ENCODE results near the gene EVL.
"Not testable (repeated sequence)": the region's sequence is repeated elsewhere in the genome, so short reads cannot be mapped to it uniquely, and the experiment has no call there.

Gene EVL

DNA sequence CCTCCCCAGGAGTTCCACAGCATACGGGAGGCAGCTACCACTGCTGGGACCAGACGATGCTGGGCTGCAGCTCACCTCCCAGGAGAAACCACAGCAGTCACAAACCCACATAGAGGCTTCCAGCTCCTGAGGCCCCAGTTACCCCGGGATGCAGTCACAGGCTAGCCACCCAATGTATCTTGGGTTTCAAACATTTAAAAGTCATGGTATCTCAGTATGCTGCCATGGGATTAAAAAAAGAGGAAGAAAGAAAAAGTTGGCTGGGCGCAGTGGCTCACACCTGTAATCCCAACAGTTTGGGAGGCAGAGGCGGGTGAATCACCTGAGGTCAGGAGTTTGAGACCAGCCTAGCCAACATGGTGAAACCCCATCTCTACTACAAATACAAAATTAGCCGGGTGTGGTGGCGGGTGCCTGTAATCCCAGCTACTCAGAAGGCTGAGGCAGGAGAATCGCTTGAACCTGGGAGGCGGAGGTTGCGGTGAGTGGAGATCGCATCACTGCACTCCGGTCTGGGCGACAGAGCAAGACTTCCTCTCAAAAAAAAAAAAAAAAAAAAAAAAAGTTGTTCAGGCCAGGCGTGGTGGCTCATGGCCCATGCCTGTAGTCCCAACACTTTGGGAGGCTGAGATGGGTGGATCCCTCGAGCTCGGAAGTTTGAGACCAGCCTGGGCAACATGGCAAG lies 92.5 kb downstream of the EVL start:
- H3K4me3 ChIP-seq (ENCODE audit: low read depth, low read length); H2AFZ ChIP-seq (ENCODE audit: low read length, unreplicated experiment); H3K79me2 ChIP-seq (ENCODE audit: control insufficient read depth, insufficient read depth, low read length, unreplicated experiment); H3K4me1 ChIP-seq (ENCODE audit: control insufficient read depth, insufficient read depth, low read length, unreplicated experiment); H3K27ac ChIP-seq (ENCODE audit: low read depth, low read length); H3K36me3 ChIP-seq (ENCODE audit: insufficient read depth, low read length): not testable (repeated sequence)
- H3K27me3 ChIP-seq (ENCODE audit: insufficient read depth, low read length), result peaks cover 24% of the 10 kb centered on the region

DNA sequence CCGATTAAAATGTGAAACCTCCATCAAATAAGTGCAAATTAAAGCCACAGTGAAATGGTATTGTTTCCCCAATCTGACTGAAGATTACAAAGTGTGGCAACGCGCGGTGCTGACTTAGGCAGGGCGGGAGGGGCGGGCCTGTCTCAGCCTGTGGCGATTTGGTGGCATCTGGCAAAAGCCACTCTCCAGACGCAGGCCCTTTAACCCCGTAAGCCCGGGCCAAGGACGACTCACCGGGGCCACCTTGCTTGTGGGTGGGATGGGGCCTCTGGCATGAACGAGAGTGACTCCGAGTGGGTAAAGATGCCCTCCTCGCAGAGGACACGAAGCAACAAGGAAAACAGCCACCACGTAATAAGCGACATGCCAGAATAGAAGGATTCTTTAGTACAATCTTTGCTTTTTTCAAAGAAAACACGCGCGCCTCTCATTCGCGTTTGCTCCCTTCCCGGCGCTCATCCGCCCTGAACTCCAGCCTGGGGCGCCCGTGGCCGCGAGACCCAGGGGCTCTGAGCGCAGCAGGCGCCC lies 93.4 kb downstream of the EVL start:
- H3K36me3 ChIP-seq (ENCODE audit: insufficient read depth, low read length), result no peaks in the 10 kb centered on the region
- no peaks in the 10 kb centered on the region for H3K4me1 ChIP-seq (ENCODE audit: control insufficient read depth, insufficient read depth, low read length, unreplicated experiment)
- H3K79me2 ChIP-seq (ENCODE audit: control insufficient read depth, insufficient read depth, low read length, unreplicated experiment), result no peaks in the 10 kb centered on the region
- H3K27ac ChIP-seq (ENCODE audit: low read depth, low read length), result no peak overlapping the region
- peaks cover 24% of the 10 kb centered on the region for H3K27me3 ChIP-seq (ENCODE audit: insufficient read depth, low read length)
- H3K4me3 ChIP-seq (ENCODE audit: low read depth, low read length), result peak overlapping the region; percentile 65
- H2AFZ ChIP-seq (ENCODE audit: low read length, unreplicated experiment), result peak overlapping the region; percentile 56

DNA sequence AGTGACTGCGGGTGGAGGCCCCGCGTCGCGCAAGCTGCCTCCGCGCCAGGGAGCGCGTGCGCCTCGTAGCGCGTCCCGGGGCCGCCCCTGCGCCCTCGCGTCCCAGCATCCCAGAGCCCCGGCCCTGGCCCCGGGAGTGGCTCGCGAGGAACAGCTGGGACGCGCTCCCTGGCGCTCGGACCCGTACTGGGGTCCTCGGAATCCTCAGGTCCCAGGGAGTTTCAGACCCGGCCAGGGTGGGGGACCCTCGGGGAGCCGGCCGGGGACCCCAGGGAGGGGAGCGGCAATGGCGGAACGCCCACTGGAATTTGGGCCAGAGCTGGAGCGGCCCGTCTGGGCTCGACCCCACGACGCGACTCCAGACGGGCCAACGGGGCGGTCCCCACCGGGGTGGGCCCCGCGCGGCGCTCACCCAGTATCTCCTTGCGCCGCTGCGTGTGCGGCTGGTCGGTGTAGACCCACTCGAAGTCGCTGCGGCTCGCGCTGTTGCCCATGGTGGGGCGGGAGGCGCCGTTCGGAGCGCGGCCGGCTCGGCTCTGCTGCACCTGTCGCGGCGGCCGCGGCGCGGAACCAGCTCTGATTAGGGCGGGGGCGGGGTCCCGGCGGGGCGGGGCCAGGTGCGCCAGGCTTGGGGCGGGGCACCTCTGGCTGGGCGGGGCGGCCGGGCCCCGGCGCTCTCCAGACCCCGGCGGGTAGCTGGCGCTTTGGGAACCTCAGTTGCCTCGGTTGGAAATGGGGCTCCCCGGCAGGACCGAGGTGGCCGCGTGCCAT lies 94.1 kb downstream of the EVL start, which contains the start of gene DEGS2:
Gene DEGS2 (minus strand): TSS at position 552 of the 771 bp plus-strand sequence. CDS start 58 bp downstream, at position 494.
- H3K4me3 ChIP-seq (ENCODE audit: low read depth, low read length), result peak within 1 kb of the TSS; percentile 65
- peak within 1 kb of the TSS; percentile 56 for H2AFZ ChIP-seq (ENCODE audit: low read length, unreplicated experiment)
- H3K36me3 ChIP-seq (ENCODE audit: insufficient read depth, low read length), result no peaks in the 10 kb centered on the region
- H3K4me1 ChIP-seq (ENCODE audit: control insufficient read depth, insufficient read depth, low read length, unreplicated experiment), result no peaks in the 10 kb centered on the region
- no peak within 1 kb of the TSS for H3K27ac ChIP-seq (ENCODE audit: low read depth, low read length)
- H3K79me2 ChIP-seq (ENCODE audit: control insufficient read depth, insufficient read depth, low read length, unreplicated experiment), result no peaks in the 10 kb centered on the region
- H3K27me3 ChIP-seq (ENCODE audit: insufficient read depth, low read length), result peaks cover 24% of the 10 kb centered on the region

DNA sequence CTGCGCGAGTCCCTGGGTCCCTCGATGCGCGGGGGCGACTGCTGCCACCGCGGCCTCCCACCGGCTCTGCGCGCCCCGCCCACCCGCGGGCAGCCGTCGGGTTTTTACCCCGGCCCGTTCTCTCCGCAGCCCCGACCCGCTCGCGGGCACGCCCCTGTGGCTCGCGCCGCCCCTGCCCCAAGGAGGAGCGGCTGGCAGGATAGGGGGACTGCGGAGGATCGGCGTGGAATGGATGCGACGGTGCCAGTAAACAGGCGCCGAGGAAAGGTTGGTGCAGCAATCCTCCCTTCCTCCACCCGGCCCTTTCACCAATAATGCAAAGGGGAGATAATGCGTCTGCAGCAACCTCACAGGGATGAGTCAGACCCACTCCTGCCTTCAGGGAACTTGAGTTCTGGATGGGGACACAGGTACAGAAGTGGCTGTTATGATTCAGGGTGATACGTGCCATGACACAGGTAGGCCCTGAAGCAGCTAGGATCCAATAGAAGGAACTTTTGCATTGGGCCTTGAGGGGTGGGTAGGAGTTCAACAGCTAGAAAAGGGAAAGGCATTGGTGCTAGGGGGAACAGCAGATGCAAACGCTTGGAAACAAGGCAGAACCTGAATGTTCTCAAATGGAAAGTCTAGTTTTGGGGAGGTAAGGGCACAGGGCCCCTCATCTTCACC lies 94.8 kb downstream of the EVL start:
- peaks cover 24% of the 10 kb centered on the region for H3K27me3 ChIP-seq (ENCODE audit: insufficient read depth, low read length)
- H3K27ac ChIP-seq (ENCODE audit: low read depth, low read length), result no peak overlapping the region
- H3K79me2 ChIP-seq (ENCODE audit: control insufficient read depth, insufficient read depth, low read length, unreplicated experiment), result no peaks in the 10 kb centered on the region
- H2AFZ ChIP-seq (ENCODE audit: low read length, unreplicated experiment), result no peak overlapping the region
- peak overlapping the region; percentile 65; the same call in 1 of the 2 replicates for H3K4me3 ChIP-seq (ENCODE audit: low read depth, low read length)
- H3K36me3 ChIP-seq (ENCODE audit: insufficient read depth, low read length), result no peaks in the 10 kb centered on the region
- no peaks in the 10 kb centered on the region for H3K4me1 ChIP-seq (ENCODE audit: control insufficient read depth, insufficient read depth, low read length, unreplicated experiment)

DNA sequence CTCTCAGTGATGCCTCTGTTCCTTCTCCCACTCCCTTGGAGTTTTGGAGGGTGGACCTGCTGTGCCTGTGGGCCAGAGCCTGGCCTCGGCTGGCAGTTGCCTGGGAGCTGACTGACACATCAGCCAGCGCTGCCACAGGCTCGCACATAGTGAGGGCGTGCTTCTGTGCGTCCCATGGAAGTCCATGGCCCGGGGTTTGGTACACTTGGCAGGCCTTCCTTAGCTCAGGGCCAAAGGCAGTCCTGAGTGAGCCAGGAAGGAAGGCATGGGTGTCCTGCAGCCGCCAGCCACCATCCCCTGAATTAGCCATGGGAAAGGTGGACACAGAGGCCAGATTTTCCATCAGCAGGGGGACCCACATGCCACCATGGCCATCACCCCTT lies 95.3 kb downstream of the EVL start:
- no peak overlapping the region for H2AFZ ChIP-seq (ENCODE audit: low read length, unreplicated experiment)
- H3K4me3 ChIP-seq (ENCODE audit: low read depth, low read length), result no peak overlapping the region
- no peak overlapping the region for H3K27ac ChIP-seq (ENCODE audit: low read depth, low read length)
- H3K79me2 ChIP-seq (ENCODE audit: control insufficient read depth, insufficient read depth, low read length, unreplicated experiment), result no peaks in the 10 kb centered on the region
- no peaks in the 10 kb centered on the region for H3K4me1 ChIP-seq (ENCODE audit: control insufficient read depth, insufficient read depth, low read length, unreplicated experiment)
- H3K27me3 ChIP-seq (ENCODE audit: insufficient read depth, low read length), result peaks cover 24% of the 10 kb centered on the region
- H3K36me3 ChIP-seq (ENCODE audit: insufficient read depth, low read length), result no peaks in the 10 kb centered on the region

DNA sequence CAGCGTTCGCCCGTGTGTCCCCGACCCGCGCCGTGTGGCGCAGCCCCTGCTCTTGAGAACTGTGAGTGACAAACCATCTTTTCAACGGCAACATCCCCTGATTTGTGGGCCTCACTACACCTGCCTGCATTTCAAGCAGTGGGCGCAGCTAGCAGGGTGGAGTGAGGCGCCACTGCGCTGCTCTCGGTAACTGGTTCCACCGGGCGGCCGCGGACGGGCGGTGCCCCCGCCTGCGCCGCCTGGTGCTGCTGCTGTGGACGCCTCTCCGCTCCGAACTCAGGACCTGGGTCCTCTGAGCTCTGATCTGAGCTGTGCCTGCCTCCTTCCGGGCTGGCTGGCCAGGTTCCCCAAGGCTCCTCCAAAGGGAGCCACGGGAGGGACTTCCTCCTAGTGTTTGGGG lies 100.2 kb downstream of the EVL start:
- no peak overlapping the region for H2AFZ ChIP-seq (ENCODE audit: low read length, unreplicated experiment)
- H3K27me3 ChIP-seq (ENCODE audit: insufficient read depth, low read length), result peaks cover 10% of the 10 kb centered on the region
- H3K4me1 ChIP-seq (ENCODE audit: control insufficient read depth, insufficient read depth, low read length, unreplicated experiment), result no peaks in the 10 kb centered on the region
- no peaks in the 10 kb centered on the region for H3K36me3 ChIP-seq (ENCODE audit: insufficient read depth, low read length)
- H3K27ac ChIP-seq (ENCODE audit: low read depth, low read length), result no peak overlapping the region
- no peak overlapping the region for H3K4me3 ChIP-seq (ENCODE audit: low read depth, low read length)
- no peaks in the 10 kb centered on the region for H3K79me2 ChIP-seq (ENCODE audit: control insufficient read depth, insufficient read depth, low read length, unreplicated experiment)

DNA sequence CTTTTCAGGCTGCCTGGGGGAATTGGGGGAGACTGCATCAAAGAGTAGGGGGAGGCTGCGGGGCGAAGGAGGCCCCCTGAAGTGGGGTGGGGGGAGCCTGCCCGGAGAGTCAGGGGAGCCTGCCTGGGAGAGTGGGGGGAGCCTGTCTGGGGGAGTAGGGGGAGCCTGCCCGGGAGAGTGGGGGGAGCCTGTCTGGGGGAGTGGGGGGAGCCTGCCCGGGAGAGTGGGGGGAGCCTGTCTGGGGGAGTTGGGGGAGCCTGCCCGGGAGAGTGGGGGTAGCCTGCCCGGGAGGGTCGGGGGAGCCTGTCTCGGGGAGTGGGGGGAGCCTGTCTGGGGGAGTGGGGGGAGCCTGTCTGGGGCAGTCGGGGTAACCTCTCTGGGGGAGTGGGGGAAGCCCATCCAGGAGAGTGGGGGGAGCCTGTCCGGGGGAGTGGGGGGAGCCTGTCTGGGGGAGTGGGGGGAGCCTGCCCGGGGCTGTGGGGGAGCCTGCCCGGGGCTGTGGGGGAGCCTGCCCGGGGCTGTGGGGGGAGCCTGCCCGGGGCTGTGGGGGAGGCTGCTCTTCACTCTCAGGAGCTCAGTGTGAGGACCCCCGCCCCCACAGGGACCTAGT lies 100.7 kb downstream of the EVL start:
- peak overlapping the region; percentile 61 for H3K4me3 ChIP-seq (ENCODE audit: low read depth, low read length)
- H2AFZ ChIP-seq (ENCODE audit: low read length, unreplicated experiment), result no peak overlapping the region

DNA sequence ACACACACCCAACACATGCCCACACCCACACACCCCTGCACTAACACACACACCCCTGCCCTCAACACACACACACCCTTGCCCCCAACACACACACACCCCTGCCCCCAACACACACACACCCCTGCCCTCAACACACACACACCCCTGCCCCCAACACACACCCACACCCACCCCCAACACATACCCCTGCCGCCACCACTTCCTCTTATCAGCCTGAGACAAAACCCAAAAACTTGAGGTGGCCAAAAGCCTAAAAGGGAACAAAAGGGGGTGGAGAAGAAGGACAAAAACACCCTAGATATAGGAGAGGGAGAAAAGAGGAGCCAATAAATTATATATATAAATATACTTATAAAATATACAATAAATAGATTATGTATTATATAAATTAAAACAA lies 103.3 kb downstream of the EVL start:
- no peaks in the 10 kb centered on the region for H3K79me2 ChIP-seq (ENCODE audit: control insufficient read depth, insufficient read depth, low read length, unreplicated experiment)
- H3K27me3 ChIP-seq (ENCODE audit: insufficient read depth, low read length), result 0 out of 2 replicates have a peak, but pooled peaks cover 5% of the 10 kb centered on the region
- H3K36me3 ChIP-seq (ENCODE audit: insufficient read depth, low read length), result no peaks in the 10 kb centered on the region
- no peak overlapping the region for H2AFZ ChIP-seq (ENCODE audit: low read length, unreplicated experiment)
- no peak overlapping the region for H3K27ac ChIP-seq (ENCODE audit: low read depth, low read length)
- H3K4me1 ChIP-seq (ENCODE audit: control insufficient read depth, insufficient read depth, low read length, unreplicated experiment), result no peaks in the 10 kb centered on the region
- H3K4me3 ChIP-seq (ENCODE audit: low read depth, low read length), result no peak overlapping the region

More for the DNA sequence above, 100.7 kb downstream of the EVL start:
- Histone ChIP-seq H3K79me2 (ENCODE audit: control insufficient read depth, insufficient read depth, low read length, unreplicated experiment) (no peaks in the 10 kb centered on the region), H3K27me3 (ENCODE audit: insufficient read depth, low read length) (0 out of 2 replicates have a peak, but pooled peaks cover 5% of the 10 kb centered on the region), H3K27ac (ENCODE audit: low read depth, low read length) (no peak overlapping the region), H3K36me3 (ENCODE audit: insufficient read depth, low read length) (no peaks in the 10 kb centered on the region), H3K4me1 (ENCODE audit: control insufficient read depth, insufficient read depth, low read length, unreplicated experiment) (no peaks in the 10 kb centered on the region)

DNA sequence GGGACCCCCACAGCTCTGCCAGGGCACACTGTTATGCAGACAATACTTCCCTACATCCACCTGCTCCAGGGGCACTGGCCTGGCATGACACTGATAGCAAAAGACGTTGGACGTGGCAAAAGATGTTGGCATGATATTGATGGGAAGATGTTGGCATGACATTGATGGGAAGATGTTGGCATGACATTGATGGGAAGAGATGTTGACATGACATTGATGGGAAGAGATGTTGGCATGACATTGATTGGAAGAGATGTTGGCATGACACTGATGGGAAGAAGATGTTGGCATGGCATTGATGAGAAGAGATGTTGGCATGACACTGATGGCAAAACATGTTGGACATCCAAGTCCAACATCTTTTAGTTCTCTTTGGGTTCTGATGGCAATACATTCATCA lies 105.7 kb downstream of the EVL start:
- no peaks in the 10 kb centered on the region for H3K4me1 ChIP-seq (ENCODE audit: control insufficient read depth, insufficient read depth, low read length, unreplicated experiment)
- H3K27me3 ChIP-seq (ENCODE audit: insufficient read depth, low read length), result 0 out of 2 replicates have a peak, but pooled peaks cover 5% of the 10 kb centered on the region
- no peak overlapping the region for H3K4me3 ChIP-seq (ENCODE audit: low read depth, low read length)
- no peaks in the 10 kb centered on the region for H3K36me3 ChIP-seq (ENCODE audit: insufficient read depth, low read length)
- no peak overlapping the region for H2AFZ ChIP-seq (ENCODE audit: low read length, unreplicated experiment)
- H3K79me2 ChIP-seq (ENCODE audit: control insufficient read depth, insufficient read depth, low read length, unreplicated experiment), result no peaks in the 10 kb centered on the region
- no peak overlapping the region for H3K27ac ChIP-seq (ENCODE audit: low read depth, low read length)

DNA sequence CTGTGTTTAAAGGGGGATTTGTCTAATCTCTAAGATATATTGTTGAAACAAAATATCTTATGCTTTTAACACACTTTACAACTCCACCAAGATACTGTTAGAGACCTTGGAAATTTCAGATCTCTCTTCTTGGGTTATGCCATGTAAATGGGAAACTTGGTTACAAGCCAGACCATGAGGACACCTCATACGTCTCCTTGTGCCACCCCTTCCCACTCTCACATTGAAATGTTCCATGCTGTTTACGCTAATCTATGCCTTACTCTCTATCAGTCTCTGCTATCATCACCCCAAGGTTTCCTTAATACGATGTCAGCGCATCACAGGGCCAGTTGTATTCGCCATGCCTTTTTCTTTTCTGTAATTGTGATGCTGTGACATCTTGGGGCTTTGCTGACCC lies 107.6 kb downstream of the EVL start:
- Histone ChIP-seq H3K27ac (ENCODE audit: low read depth, low read length) (no peak overlapping the region), H3K36me3 (ENCODE audit: insufficient read depth, low read length) (no peaks in the 10 kb centered on the region), H2AFZ (ENCODE audit: low read length, unreplicated experiment) (no peak overlapping the region), H3K4me1 (ENCODE audit: control insufficient read depth, insufficient read depth, low read length, unreplicated experiment) (no peaks in the 10 kb centered on the region), H3K79me2 (ENCODE audit: control insufficient read depth, insufficient read depth, low read length, unreplicated experiment) (no peaks in the 10 kb centered on the region), H3K4me3 (ENCODE audit: low read depth, low read length) (no peak overlapping the region), H3K27me3 (ENCODE audit: insufficient read depth, low read length) (no peaks in the 10 kb centered on the region)
